GM19351 (cell line): Measurements from ENCODE around the gene SENP8.

Source experiments
- ATAC-seq: cut with Tn5 transposase; IDR thresholded peaks from one replicate; pipeline ENCODE4 v1.9.1; 2021; ENCODE audit warnings: mild to moderate bottlenecking, moderate library complexity; ENCODE audit not compliant: unreplicated experiment

SENP8 gene

DNA sequence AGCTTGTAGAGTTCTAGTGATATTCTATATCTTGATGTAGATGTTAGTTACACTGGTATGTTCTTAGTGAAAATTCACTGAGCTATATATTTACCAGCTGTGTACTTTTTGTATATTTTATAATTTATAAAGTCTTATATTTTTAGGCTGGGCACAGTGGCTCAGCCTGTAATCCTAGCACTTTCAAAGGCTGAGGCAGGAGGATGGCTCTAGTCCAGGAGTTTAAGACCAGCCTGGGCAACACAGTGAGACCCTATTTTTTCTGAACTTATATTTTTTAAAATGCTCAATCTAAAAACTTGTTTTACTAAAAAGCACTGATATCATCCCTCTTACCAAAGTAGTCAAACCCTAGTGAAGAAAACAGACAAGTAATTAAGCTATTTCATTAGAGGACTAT, 5.4 kb upstream of the SENP8 start:
- ATAC-seq = no peak

DNA sequence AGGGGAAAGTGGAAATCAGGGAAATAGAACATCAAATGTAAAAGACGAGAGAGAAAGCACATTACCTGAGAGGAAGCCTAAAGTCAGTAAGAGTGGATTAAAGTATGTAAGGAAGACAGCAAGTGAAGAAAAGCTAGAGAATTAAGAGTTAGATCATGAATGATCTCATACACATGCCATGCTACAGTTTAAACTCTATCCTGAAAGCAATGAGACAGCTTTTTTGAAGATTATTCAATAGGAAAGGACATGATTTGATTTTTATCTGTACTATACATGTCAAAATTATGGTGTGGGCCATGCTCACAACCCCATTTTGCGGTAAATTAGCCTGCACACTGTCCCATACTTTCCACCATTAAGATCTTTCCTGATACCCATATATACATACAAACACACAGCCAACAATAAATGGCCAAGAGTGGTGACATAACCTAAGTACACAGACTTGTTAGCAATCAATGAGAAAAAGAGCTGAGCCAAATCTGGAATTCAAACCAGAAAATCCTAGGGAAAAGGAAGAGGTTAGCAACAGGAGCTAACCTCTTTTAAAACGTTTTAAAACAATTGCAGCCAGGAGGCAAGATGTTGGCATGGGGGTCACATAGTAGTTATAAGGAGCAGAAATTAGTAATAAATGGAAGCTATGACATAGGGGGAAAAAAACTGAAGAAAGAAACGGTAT, 4.7 kb upstream of the SENP8 start:
- no peak for ATAC-seq

DNA sequence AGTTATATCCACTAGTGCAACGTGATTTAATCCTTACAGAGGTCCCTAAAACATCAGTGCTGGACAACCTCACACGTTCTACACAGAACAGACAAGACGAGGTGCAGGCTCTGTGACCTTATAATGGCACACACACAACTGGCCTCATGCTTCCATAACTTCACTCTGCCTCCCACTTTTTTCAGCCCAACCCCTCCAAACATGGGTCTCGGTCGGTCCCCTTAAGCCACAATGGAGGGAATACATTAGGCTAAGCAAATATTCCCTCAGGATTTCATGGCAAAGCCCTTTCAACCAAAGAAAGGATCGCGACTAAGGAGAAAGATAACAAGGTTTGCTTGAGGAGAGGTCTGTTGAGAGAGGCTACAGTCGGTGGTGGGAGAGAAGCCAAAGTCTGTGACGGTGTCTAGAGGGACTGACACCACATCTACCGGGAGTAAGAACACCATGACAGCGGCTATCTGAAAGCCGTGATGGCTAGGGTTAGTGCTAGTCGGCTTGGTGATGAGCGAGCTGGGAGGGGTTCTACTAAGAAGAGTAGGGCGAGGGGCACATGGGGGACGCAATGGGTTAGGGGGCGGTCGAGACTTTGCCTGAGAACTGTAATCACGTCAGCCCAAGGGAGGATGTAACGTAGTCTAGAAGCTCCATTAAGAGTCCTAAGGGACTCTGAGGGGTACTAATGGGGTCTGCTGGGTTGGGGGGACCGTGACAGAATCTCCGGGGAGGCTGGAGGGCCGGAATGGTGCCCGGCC, 1.3 kb upstream of the SENP8 start:
- ATAC-seq = peak; percentile 7

DNA sequence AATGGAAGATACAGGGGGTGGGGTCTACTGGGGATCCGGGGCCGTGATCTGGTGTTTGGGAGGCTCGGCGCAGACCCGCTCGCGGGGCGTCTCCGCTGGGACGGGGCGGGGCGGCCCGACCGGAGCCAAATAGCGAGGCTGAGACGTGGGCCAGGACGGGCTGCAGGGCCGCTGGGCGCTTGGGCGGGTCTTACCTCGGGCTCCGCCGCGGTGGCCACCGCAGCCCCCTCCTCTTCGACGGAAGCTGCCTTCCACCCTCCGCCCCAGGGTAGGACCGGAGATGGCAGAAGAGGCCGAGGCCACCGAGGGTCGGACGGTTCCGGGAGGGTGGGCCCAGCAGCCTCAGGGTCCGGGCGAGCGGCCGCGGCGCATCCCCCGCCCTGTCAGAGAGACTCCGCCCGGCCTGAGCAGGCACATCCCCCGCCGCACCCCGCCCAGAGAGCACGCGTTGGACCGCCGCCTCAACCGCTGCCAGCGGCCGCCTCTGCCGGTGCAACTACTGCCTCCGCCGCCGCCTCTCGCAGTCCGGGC, 652 bp upstream of the SENP8 start:
- ATAC-seq = peak; percentile 67

DNA sequence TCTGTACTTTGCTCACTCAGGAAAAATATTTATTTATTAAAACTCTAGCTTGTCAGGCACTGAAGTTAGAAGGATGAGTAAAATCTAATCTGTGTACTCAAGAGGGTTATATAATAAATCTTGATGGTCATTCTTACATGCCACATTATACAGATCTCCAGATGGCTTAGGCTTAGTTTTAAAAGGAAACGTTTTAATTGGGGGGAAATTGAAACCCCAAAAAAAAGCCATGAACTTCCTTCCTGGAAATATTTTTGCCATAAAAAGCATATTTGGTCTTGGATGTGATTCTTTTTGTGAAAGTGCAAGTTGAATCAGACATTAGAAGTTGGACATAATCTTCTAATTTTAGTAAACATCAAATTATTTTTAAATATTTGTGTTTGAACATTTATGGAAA, 6.0 kb downstream of the SENP8 start:
- no peak for ATAC-seq

DNA sequence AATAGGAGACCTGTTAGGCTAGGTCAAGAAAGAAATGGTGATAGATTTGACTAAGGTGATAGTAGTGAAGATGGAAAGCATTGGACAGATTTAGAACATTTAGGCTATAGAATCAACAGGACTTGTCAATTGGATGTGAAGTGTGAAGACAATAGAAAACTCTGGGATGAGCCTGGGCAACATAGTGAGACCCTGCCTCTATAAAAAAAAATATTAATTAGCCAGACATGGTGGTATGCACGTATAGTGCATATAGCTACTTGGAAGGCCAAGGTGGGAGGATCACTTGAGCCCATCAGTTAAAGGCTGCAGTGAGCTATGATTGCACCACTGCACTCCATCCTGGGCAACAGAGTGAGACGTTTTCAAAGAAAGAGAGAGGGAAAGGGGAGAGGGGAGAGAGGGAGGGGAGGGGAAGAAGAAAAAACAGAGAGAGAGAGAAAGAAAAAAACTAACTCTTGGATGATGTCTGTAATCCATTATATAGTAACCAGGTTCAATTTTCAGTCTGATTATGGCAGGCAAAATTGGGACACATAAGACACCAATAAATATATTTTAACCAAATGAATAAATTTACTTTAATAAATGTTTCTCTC, 9.6 kb downstream of the SENP8 start:
- ATAC-seq = no peak

DNA sequence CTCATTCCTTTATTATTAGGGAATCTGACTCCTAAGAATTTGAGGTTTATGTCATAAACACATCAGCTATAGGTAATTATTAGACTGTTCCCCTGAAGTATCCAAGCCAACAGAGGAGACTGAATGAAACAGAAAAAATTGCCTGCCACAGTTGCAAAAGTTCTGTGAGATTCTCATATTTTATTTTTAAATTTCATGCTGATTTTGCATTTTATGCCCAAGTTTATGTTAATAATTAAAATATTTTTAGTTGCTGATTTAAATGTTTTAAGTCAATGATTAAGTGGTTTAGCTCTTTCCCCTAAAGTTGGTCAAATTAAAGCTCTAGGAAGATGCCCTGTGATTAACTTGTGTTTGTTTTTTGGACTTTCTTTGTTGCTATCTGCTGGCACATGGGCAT, 10.2 kb downstream of the SENP8 start:
- ATAC-seq = no peak

DNA sequence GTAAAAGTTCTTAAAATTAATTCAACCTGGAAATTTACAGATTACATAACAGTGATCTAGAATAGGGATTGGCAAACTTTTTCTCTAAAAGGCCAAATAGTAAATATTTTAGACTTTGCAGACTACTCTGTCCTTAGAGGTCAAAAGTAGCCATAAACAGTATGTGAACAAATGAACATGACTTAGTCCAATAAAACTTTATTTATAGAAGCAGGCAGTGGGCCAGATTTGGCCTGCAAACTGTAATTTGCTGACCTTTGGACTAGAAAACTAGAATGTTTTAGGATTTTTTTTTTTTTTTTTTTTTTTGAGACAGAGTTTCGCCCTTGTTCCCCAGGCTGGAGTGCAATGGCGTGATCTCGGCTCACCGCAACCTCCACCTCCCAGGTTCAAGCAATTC, 12.1 kb downstream of the SENP8 start:
- no peak for ATAC-seq

DNA sequence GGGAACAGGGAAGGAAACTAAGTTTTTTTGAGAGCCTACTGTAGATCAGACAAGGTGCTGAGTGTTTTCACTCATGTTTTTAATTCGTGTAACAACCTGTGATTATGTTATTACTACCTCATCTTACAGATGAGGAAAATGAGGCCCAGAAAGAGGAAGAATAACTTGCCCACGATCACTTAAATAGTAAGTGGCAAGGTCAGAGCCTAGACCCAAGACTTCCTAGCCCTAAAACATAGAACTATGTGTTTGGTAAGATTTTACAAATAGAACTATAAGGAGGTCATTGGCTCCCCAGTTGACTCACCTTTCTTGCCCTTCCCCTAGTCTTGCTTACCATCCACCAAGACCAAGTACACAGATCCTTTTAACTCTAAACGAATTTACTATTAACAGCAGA, 13.7 kb downstream of the SENP8 start:
- ATAC-seq = no peak

DNA sequence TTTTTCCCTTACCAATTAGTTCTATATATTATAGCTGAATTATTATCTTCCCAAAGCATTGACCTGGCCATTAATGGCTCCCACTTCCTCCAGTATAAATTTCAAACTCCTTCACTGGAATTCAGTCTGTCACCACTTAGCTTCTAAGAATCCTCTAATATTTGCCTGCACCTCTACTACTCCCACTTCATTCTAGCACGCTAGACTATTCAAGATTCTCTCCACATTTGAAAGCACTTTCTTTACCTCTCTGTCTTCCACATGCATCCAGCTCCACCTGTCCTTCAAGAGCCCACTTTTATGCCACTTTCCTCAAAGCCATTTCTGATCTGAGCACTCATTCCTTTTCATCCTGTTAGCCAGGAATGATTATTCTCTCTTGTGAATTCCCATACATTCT, 15.0 kb downstream of the SENP8 start:
- no peak for ATAC-seq

DNA sequence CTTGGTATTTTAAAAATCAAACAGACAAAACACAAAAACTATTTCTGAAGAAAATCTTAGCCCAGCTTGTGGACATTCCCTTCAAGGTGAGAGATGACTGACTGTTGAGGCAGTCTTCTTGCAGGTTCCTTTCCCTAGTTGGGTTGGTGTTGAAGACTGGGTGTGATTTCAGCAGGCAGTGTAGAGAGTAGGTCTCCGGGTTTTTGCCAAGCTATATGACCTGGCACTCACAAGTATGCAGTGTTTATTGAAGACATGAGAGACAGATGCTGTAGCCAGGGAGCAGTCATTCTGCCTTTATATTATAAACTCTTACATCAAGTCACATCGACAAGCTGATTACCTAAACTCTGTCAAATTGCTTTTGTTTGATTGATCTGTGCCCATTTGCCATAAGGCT, 17.5 kb downstream of the SENP8 start:
- no peak for ATAC-seq

DNA sequence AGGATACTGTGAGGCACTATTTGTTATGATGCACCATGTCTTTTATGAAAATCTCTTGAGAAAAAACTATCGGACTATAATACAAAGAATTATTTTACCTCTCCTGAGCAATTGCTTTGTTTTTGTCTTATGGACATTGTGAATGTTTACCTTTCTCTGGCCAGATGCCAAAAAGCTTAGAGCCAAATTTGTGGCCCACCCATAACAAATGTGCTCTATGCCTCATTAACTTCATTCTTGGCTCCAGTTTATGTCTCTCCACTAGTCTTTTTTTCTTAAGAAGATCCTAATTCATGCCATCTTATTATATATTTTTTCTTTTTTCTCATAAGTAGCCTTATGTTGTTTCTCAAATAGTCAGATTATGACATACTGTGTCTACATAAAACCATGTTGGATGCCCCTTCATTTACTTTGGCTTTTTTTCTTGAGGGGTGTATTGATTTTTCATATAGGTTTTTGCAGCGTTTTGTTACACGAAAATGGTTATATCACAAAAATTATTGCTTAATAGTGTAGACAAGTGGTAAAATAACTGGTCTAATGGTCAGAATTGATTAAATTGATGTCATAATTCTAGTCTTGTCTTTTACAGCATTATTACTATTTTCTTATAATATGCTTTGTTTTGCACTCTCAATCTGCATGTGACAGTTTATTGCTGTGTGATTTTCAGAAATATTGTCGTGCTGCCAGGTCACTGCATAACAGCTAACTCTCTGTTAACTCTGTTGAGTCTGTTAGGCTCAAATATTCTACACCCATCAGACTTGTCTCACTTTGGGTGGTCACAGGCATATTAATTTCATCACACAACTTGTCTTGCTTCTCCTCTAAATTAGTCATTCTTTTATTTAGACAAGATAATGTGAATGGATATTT, 18.2 kb downstream of the SENP8 start:
- no peak for ATAC-seq

DNA sequence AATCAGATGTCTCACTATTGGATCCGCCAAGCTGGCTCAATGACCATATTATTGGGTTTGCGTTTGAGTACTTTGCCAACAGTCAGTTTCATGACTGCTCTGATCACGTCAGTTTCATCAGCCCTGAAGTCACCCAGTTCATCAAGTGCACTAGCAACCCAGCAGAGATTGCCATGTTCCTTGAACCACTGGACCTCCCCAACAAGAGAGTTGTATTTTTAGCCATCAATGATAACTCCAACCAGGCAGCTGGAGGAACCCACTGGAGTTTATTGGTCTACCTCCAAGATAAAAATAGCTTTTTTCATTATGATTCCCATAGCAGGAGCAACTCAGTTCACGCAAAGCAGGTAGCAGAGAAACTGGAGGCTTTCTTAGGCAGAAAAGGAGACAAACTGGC, 21.5 kb downstream of the SENP8 start:
- ATAC-seq = no peak

DNA sequence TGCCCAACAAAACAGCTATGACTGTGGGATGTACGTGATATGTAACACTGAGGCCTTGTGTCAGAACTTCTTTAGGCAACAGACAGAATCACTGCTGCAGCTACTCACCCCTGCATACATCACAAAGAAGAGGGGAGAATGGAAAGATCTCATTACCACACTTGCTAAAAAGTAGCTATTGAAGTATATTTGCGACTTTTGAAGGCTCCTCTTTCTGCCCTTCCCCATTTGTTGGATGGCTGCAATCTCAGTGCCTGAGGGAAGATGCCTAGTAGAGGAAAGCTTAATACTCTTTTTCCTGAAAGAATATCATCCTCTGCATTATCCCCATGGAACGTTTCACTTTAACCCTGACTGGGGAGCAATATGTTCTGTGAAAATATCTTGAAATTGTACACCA, 21.9 kb downstream of the SENP8 start:
- ATAC-seq = no peak

DNA sequence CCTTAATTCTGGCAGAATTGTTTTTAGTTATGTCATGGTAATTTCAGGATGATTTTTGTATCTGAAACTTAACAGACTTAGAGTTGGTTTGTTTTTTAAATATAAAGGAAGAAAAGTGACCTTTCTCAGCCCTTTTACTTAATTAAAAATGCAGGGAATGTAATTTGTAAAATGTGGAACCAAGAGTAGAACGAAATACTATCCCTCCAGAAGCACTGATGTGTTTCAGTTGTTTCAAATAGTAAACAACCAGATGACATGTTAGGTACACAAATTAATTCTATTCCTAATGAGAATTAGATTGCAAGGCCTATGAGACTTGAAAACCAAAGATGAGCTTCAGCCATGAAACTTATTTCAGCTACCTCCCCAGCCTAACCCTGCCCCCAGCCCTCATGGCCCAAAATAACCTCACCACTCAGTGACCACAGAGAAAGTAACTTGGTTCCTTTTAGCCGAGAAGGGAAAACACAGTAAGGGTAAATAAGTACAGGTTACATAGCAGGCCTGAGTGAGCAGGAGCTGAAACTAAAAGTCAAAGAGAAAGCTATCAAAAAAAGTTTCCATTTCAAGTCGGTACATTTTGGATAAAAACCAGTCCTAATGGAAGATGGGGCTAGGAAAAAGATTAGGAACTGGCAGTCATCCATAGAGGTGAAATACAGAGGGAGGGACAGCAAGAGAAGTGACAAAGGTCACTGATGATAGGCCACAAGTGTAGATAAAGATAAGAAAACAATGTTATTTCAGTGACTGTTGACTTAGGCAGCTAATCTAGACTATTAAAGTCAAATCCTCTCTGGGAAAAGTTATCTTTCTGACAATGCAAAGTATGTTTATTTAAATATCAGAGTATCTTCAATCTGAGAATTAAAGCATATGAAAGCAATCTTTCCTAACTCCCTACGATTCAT, 23.2 kb downstream of the SENP8 start:
- ATAC-seq = peak; percentile 100

DNA sequence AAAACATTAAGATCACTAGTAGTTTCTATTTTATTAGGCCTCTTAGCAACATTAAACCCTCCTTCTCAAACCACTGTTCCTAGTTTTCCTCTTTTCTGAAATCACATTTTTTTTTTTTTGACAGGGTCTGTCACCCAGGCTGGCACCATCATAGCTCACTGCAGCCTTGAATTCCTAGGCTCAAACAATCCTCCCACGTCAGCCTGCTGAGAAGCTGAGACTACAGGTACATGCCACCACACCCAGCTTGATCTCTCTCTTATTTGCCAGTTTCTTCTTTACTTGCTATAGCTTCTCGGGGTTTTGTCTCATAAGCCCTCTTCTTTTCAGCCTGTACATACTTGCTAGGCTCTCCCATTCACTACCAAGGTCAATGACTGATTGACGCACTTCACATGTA, 28.0 kb downstream of the SENP8 start:
- no peak for ATAC-seq

DNA sequence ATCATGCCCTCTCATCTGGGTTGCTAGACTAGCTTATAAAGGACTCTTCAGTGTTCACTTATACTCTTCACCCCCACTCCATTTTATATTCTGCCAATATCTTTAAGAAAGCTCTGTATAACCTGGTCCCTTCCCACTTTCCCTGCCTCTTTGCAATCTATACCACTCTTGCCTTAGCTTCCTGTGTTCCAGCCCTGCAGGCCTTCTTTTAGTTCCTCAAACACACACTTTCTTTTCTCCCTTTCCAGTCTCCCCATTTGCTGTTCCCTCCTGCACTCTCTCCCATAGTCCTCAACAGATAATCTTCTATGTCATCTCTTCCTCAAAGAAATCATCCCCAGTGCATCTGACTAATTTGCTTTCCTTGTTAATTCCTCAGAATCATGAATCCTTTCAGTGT, 28.7 kb downstream of the SENP8 start:
- no peak for ATAC-seq

DNA sequence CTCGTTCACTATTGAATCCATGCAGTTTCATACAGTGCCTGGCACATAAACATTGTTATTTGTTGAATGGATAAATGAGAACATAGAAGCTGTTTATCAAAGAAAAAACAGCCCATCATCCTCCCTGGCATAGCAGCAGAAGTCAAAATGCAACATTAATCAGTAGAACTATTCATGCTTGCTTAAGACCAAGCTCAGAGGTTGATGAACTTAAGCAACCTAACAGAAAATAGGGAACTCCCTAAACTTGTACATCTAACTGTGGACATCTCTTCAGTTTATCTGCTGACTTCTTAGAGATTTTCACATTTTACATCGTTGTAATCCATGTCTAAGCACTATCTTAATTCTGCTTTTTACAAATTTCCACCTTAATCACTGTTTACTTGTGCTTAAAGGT, 29.2 kb downstream of the SENP8 start:
- no peak for ATAC-seq

DNA sequence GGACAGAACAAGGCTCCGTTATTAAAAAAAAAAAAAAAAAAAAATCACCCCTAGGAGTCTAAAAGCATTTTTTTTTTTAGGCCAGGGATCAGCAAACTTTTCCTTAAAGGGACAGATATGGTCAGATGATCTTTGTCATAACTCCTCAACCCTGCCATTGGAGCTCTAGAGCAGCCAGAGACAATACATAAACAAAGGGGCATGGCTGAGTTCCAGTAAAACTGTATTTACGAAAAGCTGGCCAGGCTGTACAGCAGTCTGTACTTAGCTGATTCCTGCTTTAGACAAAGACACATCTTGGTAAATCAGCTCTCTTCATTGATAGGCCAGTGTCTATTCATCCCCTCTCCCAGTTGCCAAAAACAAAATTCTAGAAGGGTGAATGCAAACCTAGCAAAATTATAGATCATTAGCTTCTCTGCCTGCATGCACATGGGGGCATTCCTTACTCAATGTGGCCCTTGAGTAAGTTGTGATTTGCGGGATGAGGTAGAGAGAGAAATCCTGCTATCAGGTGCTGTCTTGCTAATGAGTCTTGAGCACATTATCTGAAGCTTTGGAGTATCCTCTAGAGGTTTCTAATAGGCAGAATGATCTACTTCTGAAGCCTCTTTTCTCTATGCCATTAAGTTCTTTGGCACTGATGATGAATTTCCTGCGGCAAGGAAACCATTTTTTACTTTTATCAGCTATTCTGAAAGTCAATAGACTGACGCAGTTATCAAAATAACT, 35.2 kb downstream of the SENP8 start:
- no peak for ATAC-seq
